GM23248 (cell line): Measurements from ENCODE around the gene LRRC4B. TPM values are rescaled to one million over a fixed set of nuclear protein-coding genes. Genes with fewer than 3 reads are reported as not detected.
"Not testable (repeated sequence)": the region's sequence is repeated elsewhere in the genome, so short reads cannot be mapped to it uniquely, and the experiment has no call there.

Source experiments
- DNase-seq: peaks from one replicate; pipeline ENCODE4 v3.0.0-alpha.2; 2015
- H2AFZ ChIP-seq: fragments of 200-600 bp; sonication (generic); 2 replicates; pipeline ENCODE4 v1.6.1; 2016; ENCODE audit warnings: antibody characterized with exemption
- H3F3A ChIP-seq: fragments of 200-600 bp; sonication (generic); 2 replicates; pipeline ENCODE4 v1.6.1; 2016; ENCODE audit warnings: mild to moderate bottlenecking, antibody characterized with exemption, mixed run types; ENCODE audit not compliant: insufficient read depth
- H3K27ac ChIP-seq: fragments of 200-600 bp; sonication (generic); 2 replicates; pipeline ENCODE4 v1.5.1; 2016; ENCODE audit warnings: mild to moderate bottlenecking
- H3K27me3 ChIP-seq: fragments of 200-600 bp; sonication (generic); replicated peaks from 2 replicates; pipeline ENCODE4 v1.6.1; 2016; ENCODE audit warnings: mild to moderate bottlenecking; ENCODE audit not compliant: insufficient read depth
- H3K36me3 ChIP-seq: fragments of 200-600 bp; sonication (generic); 2 replicates; pipeline ENCODE4 v1.6.1; 2016; ENCODE audit warnings: low read depth, mild to moderate bottlenecking
- H3K4me1 ChIP-seq: fragments of 200-600 bp; sonication (generic); 2 replicates; pipeline ENCODE4 v1.6.1; 2016; ENCODE audit warnings: mild to moderate bottlenecking; ENCODE audit not compliant: insufficient read depth
- H3K4me2 ChIP-seq: fragments of 200-600 bp; sonication (generic); one replicate; pipeline ENCODE4 v1.6.1; 2016; ENCODE audit warnings: mild to moderate bottlenecking; ENCODE audit not compliant: unreplicated experiment
- H3K4me3 ChIP-seq: fragments of 200-600 bp; sonication (generic); 2 replicates; pipeline ENCODE4 v1.5.1; 2016; ENCODE audit warnings: mild to moderate bottlenecking
- H3K79me2 ChIP-seq: fragments of 200-600 bp; sonication (generic); 2 replicates; pipeline ENCODE4 v1.6.1; 2016; ENCODE audit warnings: mild to moderate bottlenecking; ENCODE audit not compliant: insufficient read depth
- H3K9ac ChIP-seq: fragments of 200-600 bp; sonication (generic); 2 replicates; pipeline ENCODE4 v1.6.1; 2016; ENCODE audit warnings: mild to moderate bottlenecking
- H3K9me2 ChIP-seq: fragments of 200-600 bp; sonication (generic); 2 replicates; pipeline ENCODE4 v1.6.1; 2016; ENCODE audit warnings: mixed run types, mild to moderate bottlenecking, moderate library complexity; ENCODE audit not compliant: insufficient read depth
- H3K9me3 ChIP-seq: fragments of 200-600 bp; sonication (generic); one replicate; pipeline ENCODE4 v1.6.1; 2017; ENCODE audit warnings: low read depth
- H4K20me1 ChIP-seq: fragments of 200-600 bp; sonication (generic); 2 replicates; pipeline ENCODE4 v1.6.0; 2016; ENCODE audit not compliant: insufficient read depth
- EZH2 ChIP-seq: fragments of 200-600 bp; sonication (generic); IDR thresholded peaks from 2 replicates; pipeline ENCODE4 v1.6.1; 2018; ENCODE audit warnings: antibody characterized with exemption, mild to moderate bottlenecking; ENCODE audit not compliant: insufficient read depth, poor library complexity, severe bottlenecking
- EZH2phosphoT487 ChIP-seq: fragments of 200-600 bp; sonication (generic); IDR thresholded peaks from 2 replicates; pipeline ENCODE4 v1.6.1; 2018; ENCODE audit warnings: antibody characterized with exemption, moderate library complexity, mild to moderate bottlenecking, low read depth; ENCODE audit not compliant: insufficient read depth
- WGBS, 2 experiments: methylation state at CpG; one replicate each; pipeline ENCODE4 v1.1.6; 2015 to 2017; ENCODE audit warnings: low lambda C conversion rate in 2 of 2, low coverage in 1 of 2; ENCODE audit errors: missing lambda C conversion rate in 2 of 2; 5-methylcytosine and 5-hydroxymethylcytosine counted together
- in situ Hi-C: fragments of 300-500 bp; cut with MboI; formaldehyde crosslinking; loops from 2 replicates; pipeline ENCODE4 v1.15.0; 2020
- polyA plus RNA-seq: library from polyadenylated mRNA; unstranded; fragments of >200 nt; fragmentation: Nextera tagmentation; extraction: Ambion mirVana; gene quantifications from 2 replicates; pipeline ENCODE4 v1.2.1, GENCODE V29; 2016
- total RNA-seq: library from RNA; depleted of rRNA; stranded (reverse); fragments of >200 nt; shearing (Covaris generic); gene quantifications from 2 replicates; pipeline ENCODE4 v1.2.3, GENCODE V29; 2014

Gene LRRC4B
- total and polyA plus RNA-seq, 2 experiments from 2014 or later, result not detected

DNA sequence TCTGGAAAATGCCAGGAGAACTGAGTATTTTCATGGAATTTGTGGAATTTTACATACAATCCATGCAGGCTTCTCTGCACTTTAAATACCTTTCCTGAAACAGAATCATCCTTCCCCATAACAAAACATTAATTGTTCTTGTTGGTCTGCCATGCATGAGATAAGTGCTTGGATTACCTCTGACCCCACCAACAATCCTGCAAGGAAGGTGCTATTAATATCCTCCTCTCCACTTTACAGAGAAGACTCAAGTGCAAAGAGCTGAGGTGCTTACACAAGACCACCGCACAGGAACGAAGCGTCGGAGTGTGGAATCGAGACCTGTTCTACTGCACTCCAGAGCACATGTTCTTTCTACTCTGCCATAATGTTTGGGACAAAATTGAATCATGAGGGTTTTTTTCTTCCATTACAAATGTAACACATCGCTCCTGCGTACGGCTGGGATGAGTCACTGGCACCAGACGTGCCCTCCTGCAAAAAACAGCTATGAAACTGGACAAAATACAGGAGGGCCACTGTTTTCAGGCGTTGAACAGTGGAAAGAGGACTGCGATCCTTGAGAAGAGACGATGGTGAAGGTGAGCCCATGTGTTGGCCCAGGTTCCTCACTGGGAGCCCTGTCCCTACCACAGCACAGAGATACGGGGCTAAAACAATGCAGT, 12.9 kb upstream of the LRRC4B start:
- TF ChIP-seq EZH2 (no peak), EZH2phosphoT487 (no peak)
- WGBS, 2 experiments, result 50 to 52% methylated on average over 13 of the region's 13 CpGs
- Histone ChIP-seq H3K27me3 (peaks cover 9% of the 10 kb centered on the region), H3K9me3 (no peaks in the 10 kb centered on the region), H3K79me2 (no peaks in the 10 kb centered on the region), H3K9me2 (no peaks in the 10 kb centered on the region), H3K4me2 (no peak overlapping the region), H3K9ac (no peak overlapping the region), H2AFZ (no peak overlapping the region), H3K27ac (no peak overlapping the region), H3K4me1 (no peaks in the 10 kb centered on the region), H3K4me3 (no peak overlapping the region), H4K20me1 (no peaks in the 10 kb centered on the region), H3F3A (no peaks in the 10 kb centered on the region), H3K36me3 (no peaks in the 10 kb centered on the region)
- no peak for DNase-seq
- in situ Hi-C loops, result no loop called here

DNA sequence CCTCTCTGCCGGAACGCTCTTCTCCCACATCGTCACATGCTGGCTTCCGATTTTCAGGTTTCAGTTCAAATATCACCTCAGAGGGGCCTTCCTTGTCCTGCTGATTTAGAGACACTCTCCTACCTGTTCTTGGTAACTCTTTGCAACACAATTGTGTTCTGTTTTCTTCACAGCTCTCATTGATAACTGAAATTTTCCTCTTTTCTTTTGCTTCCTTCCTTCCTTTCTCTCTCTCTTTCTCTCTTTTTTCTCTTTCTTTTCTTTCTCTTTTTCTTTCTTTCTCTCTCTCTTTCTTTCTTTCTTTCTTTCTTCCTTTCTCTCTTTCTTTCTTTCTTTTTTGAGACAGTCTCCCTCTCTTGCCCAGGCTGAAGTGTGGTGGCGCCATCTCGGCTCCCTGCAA, 12.0 kb upstream of the LRRC4B start:
- Histone ChIP-seq H3K79me2 (no peaks in the 10 kb centered on the region), H3K9me2 (no peaks in the 10 kb centered on the region), H3K27ac (no peak overlapping the region), H3K27me3 (peaks cover 9% of the 10 kb centered on the region), H3K4me1 (no peaks in the 10 kb centered on the region), H3F3A (no peaks in the 10 kb centered on the region), H3K4me2 (no peak overlapping the region), H4K20me1 (no peaks in the 10 kb centered on the region), H3K36me3 (no peaks in the 10 kb centered on the region), H3K9ac (no peak overlapping the region), H2AFZ (no peak overlapping the region), H3K4me3 (no peak overlapping the region), H3K9me3 (no peaks in the 10 kb centered on the region)
- TF ChIP-seq EZH2phosphoT487 (no peak), EZH2 (no peak)
- 69 to 79% methylated on average over 6 of the region's 6 CpGs for WGBS, 2 experiments
- DNase-seq, result no peak
- in situ Hi-C loops, result no loop called here

DNA sequence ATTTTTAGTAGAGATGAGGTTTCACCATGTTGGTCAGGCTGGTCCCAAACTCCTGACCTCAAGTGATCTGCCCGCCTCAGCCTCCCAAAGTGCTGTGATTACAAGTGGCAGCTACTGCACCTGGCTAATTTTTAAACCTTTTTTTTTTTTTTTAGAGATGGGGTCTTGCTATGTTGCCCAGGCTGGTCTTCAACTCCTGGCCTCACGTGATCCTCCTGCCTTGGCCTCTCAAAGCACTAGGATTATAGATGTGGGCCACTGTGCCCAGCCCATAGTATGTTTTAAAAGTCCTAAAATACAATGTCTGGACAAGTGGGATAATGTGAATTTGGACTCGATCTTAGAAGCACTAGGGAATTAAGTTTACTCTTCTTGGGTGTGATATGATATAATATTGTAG, 8.5 kb upstream of the LRRC4B start:
- H3K9me3 ChIP-seq, H3K36me3 ChIP-seq, H3K27ac ChIP-seq, H3F3A ChIP-seq, H3K9me2 ChIP-seq, H2AFZ ChIP-seq, H3K4me2 ChIP-seq, H4K20me1 ChIP-seq, H3K27me3 ChIP-seq, H3K4me3 ChIP-seq, H3K4me1 ChIP-seq, DNase-seq, H3K79me2 ChIP-seq, H3K9ac ChIP-seq, in situ Hi-C loops: not testable (repeated sequence)
- 23 to 43% methylated on average over 3 of the region's 3 CpGs for WGBS, 2 experiments

DNA sequence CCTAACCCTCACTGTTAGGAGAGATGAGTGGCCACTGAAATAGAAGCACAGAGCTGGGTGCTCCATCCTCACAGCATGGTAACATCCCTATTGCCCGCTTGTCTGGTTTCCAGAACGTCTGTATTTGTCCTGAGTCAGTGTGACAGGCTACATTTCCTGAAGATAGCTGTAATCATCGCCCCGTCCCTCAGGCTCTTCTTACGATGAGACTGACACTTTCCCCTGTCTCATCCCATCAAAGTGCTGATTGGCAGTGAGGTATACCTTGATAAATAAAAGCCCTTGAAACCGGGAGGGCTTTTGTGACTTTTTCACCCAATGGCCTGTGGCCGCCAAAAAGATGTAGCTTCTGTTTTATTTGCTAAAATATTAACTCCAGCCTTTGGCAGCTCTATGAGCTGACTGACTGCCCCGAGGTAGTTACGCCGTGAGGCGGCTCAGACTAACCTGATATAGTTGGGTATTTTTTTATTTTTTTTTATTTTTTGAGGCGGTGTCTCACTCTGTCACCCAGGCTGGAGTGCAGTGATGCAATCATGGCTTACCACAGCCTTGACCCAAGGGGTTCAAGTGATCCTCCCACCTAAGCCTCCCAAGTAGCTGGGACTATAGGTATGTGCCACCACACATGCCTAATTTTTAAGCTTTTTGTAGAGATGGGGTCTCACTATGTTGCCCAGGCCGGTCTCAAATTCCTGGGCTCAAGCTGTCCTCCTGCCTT, 5.7 kb upstream of the LRRC4B start:
- 45 to 47% methylated on average over 13 of the region's 13 CpGs for WGBS, 2 experiments
- peaks cover 5% of the 10 kb centered on the region for H3K27me3 ChIP-seq
- no peaks in the 10 kb centered on the region for H4K20me1 ChIP-seq
- no peak overlapping the region for H3K4me3 ChIP-seq
- in situ Hi-C loops, result no loop called here
- no peak overlapping the region for H3K9ac ChIP-seq
- no peak overlapping the region for H3K27ac ChIP-seq
- H3K9me3 ChIP-seq, result no peaks in the 10 kb centered on the region
- H3K79me2 ChIP-seq, result no peaks in the 10 kb centered on the region
- H3K9me2 ChIP-seq, result no peaks in the 10 kb centered on the region
- TF ChIP-seq EZH2phosphoT487 (no peak), EZH2 (no peak)
- no peak for DNase-seq
- no peak overlapping the region for H2AFZ ChIP-seq
- no peaks in the 10 kb centered on the region for H3K36me3 ChIP-seq
- no peak overlapping the region for H3K4me2 ChIP-seq
- no peaks in the 10 kb centered on the region for H3K4me1 ChIP-seq
- H3F3A ChIP-seq, result no peaks in the 10 kb centered on the region

DNA sequence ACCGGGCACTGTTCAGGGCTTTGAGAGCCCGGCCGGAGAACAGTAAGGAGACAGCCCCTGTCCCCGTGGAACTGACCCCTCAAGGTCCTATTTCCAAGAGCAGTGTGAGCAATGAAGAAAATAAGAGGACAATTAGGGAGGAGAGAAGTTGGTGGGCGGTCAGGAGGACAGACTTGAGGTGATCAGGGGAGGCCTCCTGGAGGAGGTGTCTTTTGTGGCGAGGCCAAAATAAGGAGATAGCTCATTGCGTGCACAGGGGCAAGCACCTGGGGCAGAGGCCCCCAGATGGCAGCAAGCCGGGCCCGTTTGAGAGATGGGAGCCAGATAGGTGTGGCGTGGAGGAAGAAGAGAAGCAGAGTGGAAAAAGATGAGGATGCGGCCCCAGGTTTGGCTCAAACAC, 2.8 kb upstream of the LRRC4B start:
- no peak overlapping the region for H2AFZ ChIP-seq
- no peak for DNase-seq
- H3K4me2 ChIP-seq, result no peak overlapping the region
- H3F3A ChIP-seq, result no peaks in the 10 kb centered on the region
- no peak overlapping the region for H3K9ac ChIP-seq
- H3K36me3 ChIP-seq, result no peaks in the 10 kb centered on the region
- no peak overlapping the region for H3K4me3 ChIP-seq
- no peak overlapping the region for H3K27ac ChIP-seq
- 66 to 69% methylated on average over 10 to 11 of the region's 11 CpGs for WGBS, 2 experiments
- no peaks in the 10 kb centered on the region for H3K4me1 ChIP-seq
- in situ Hi-C loops, result no loop called here
- no peaks in the 10 kb centered on the region for H3K79me2 ChIP-seq
- no peaks in the 10 kb centered on the region for H3K9me2 ChIP-seq
- H3K27me3 ChIP-seq, result peaks cover 15% of the 10 kb centered on the region
- TF ChIP-seq EZH2 (no peak), EZH2phosphoT487 (no peak)
- H4K20me1 ChIP-seq, result no peaks in the 10 kb centered on the region
- H3K9me3 ChIP-seq, result no peaks in the 10 kb centered on the region
